IMR-90 (cell line): ENCODE data around the gene HOOK1. TPM values are rescaled to one million over a fixed set of nuclear protein-coding genes. Genes with fewer than 3 reads are reported as not detected.

Source experiments
- ATAC-seq: fragments of 200-7000 bp; cut with Tn5 transposase; 2 replicates; pipeline ENCODE4 v1.9.1; 2020; ENCODE audit warnings: low read depth, mild to moderate bottlenecking, moderate library complexity
- BruUV-seq: library from RNA; stranded (reverse); fragments of 400-500 nt; replicated peaks from 2 replicates; lab custom pipeline; 2021; lab: Mats Ljungman, UMichigan
- CTCF ChIA-PET: fragments of 300-600 bp; formaldehyde crosslinking; extraction: SDS; loops from one replicate; lab custom pipeline; 2021; ENCODE audit warnings: antibody characterized with exemption; lab: Yijun Ruan, JAX
- POLR2A ChIA-PET: fragments of 300-600 bp; sonication (Branson Sonifier 250); formaldehyde crosslinking; loops from one replicate; lab custom pipeline; 2022; ENCODE audit warnings: antibody characterized with exemption; ENCODE audit not compliant: unreplicated experiment; lab: Charles Lee
- DNase-seq: peaks from one replicate; pipeline ENCODE4 v3.0.0; 2013
- H2AFZ ChIP-seq: replicated peaks from 2 replicates; pipeline ENCODE3; 2013; ENCODE audit warnings: low read length, mild to moderate bottlenecking; ENCODE audit not compliant: poor library complexity
- H2AK5ac ChIP-seq: 2 replicates; pipeline ENCODE4 v1.6.1; 2013; ENCODE audit warnings: low read depth, low read length, inconsistent platforms
- H2AK9ac ChIP-seq: replicated peaks from 2 replicates; pipeline ENCODE3; 2013; ENCODE audit warnings: mild to moderate bottlenecking, low read depth, low read length, moderate library complexity; ENCODE audit not compliant: poor library complexity
- H2BK120ac ChIP-seq: 2 replicates; pipeline ENCODE4 v1.6.1; 2013; ENCODE audit warnings: low read depth, low read length, inconsistent platforms
- H2BK15ac ChIP-seq: 3 replicates; pipeline ENCODE4 v1.6.1; 2013; ENCODE audit warnings: low read depth, low read length, inconsistent platforms
- H2BK20ac ChIP-seq: 2 replicates; pipeline ENCODE4 v1.6.1; 2013; ENCODE audit warnings: low read depth, mild to moderate bottlenecking, inconsistent platforms, low read length, moderate library complexity
- H2BK5ac ChIP-seq: 2 replicates; pipeline ENCODE4 v1.6.1; 2013; ENCODE audit warnings: mild to moderate bottlenecking, low read depth, low read length, inconsistent platforms; ENCODE audit not compliant: poor library complexity, severe bottlenecking
- H3K14ac ChIP-seq: replicated peaks from 2 replicates; pipeline ENCODE4 v1.6.1; 2013; ENCODE audit warnings: low read depth, low read length, inconsistent platforms
- H3K18ac ChIP-seq: 2 replicates; pipeline ENCODE4 v1.6.1; 2013; ENCODE audit warnings: low read depth, low read length, control low read depth
- H3K23ac ChIP-seq: 2 replicates; pipeline ENCODE4 v1.6.1; 2013; ENCODE audit warnings: low read depth, low read length, inconsistent platforms
- H3K27ac ChIP-seq: 2 replicates; pipeline ENCODE4 v1.5.1; 2013; ENCODE audit warnings: mild to moderate bottlenecking, control low read depth, low read length; ENCODE audit not compliant: insufficient read depth
- H3K27me3 ChIP-seq: 2 replicates; pipeline ENCODE4 v1.6.1; 2013; ENCODE audit warnings: low read length; ENCODE audit not compliant: control insufficient read depth, insufficient read depth
- H3K36me3 ChIP-seq: 2 replicates; pipeline ENCODE4 v1.6.1; 2013; ENCODE audit warnings: low read length, mixed read lengths; ENCODE audit not compliant: control insufficient read depth, insufficient read depth
- H3K4ac ChIP-seq: 2 replicates; pipeline ENCODE4 v1.6.1; 2013; ENCODE audit warnings: low read depth, low read length, inconsistent platforms
- H3K4me1 ChIP-seq: 2 replicates; pipeline ENCODE4 v1.6.1; 2013; ENCODE audit warnings: low read length, mixed read lengths; ENCODE audit not compliant: control insufficient read depth, insufficient read depth
- H3K4me2 ChIP-seq: 2 replicates; pipeline ENCODE4 v1.6.1; 2013; ENCODE audit warnings: low read depth, mild to moderate bottlenecking, control low read depth, low read length, moderate library complexity
- H3K4me3 ChIP-seq: 2 replicates; pipeline ENCODE4 v1.5.1; 2013; ENCODE audit warnings: low read depth, mild to moderate bottlenecking, control low read depth, low read length, moderate library complexity; ENCODE audit not compliant: insufficient read depth
- H3K56ac ChIP-seq: 2 replicates; pipeline ENCODE4 v1.6.1; 2013; ENCODE audit warnings: low read length, inconsistent platforms; ENCODE audit not compliant: insufficient read depth; ENCODE audit errors: extremely low read depth
- H3K79me1 ChIP-seq, 2 experiments: 2 replicates each; pipeline ENCODE4 v1.6.1; 2013; ENCODE audit warnings: low read length in 2 of 2, inconsistent platforms in 1 of 2, low read depth in 1 of 2
- H3K9ac ChIP-seq: 2 replicates; pipeline ENCODE4 v1.6.1; 2013; ENCODE audit warnings: low read depth, low read length, control low read depth
- H3K9me1 ChIP-seq: 2 replicates; pipeline ENCODE4 v1.6.1; 2013; ENCODE audit warnings: low read length, inconsistent platforms; ENCODE audit not compliant: insufficient read depth
- H3K9me3 ChIP-seq: 2 replicates; pipeline ENCODE4 v1.6.1; 2013; ENCODE audit warnings: low read length; ENCODE audit not compliant: control insufficient read depth, insufficient read depth
- H4K20me1 ChIP-seq: 2 replicates; pipeline ENCODE4 v1.6.1; 2013; ENCODE audit warnings: low read length, inconsistent platforms; ENCODE audit not compliant: insufficient read depth
- H4K5ac ChIP-seq: 2 replicates; pipeline ENCODE4 v1.6.1; 2013; ENCODE audit warnings: mild to moderate bottlenecking, low read depth, low read length, control low read depth
- H4K8ac ChIP-seq, 2 experiments: 2 replicates each; pipeline ENCODE4 v1.6.1; 2013; ENCODE audit warnings: low read depth in 2 of 2, low read length in 2 of 2, control low read depth in 1 of 2, inconsistent platforms in 1 of 2
- H4K91ac ChIP-seq: 2 replicates; pipeline ENCODE4 v1.6.1; 2013; ENCODE audit warnings: low read depth, low read length, inconsistent platforms; ENCODE audit not compliant: insufficient read depth
- BHLHE40 ChIP-seq: fragments of 150-350 bp; IDR thresholded peaks from 2 replicates; pipeline ENCODE4 v1.6.1; 2016; ENCODE audit warnings: mild to moderate bottlenecking, low read depth, low read length
- CEBPB ChIP-seq: IDR thresholded peaks from 2 replicates; pipeline ENCODE4 v1.6.1; 2012; ENCODE audit warnings: low read depth, low read length, improper control_type of control experiment
- CHD1 ChIP-seq: IDR thresholded peaks from 2 replicates; pipeline ENCODE4 v1.6.1; 2012; ENCODE audit warnings: low read depth, low read length, improper control_type of control experiment
- FOS ChIP-seq: fragments of 150-350 bp; IDR thresholded peaks from 2 replicates; pipeline ENCODE4 v1.6.1; 2016; ENCODE audit warnings: low read depth, low read length
- MAFK ChIP-seq: IDR thresholded peaks from 2 replicates; pipeline ENCODE4 v1.6.1; 2012; ENCODE audit warnings: low read depth, low read length, improper control_type of control experiment
- MAZ ChIP-seq: IDR thresholded peaks from 2 replicates; pipeline ENCODE4 v1.6.1; 2012; ENCODE audit warnings: low read depth, mild to moderate bottlenecking, low read length, improper control_type of control experiment, moderate library complexity, borderline replicate concordance
- MXI1 ChIP-seq: IDR thresholded peaks from 2 replicates; pipeline ENCODE4 v1.6.1; 2012; ENCODE audit warnings: low read depth, mild to moderate bottlenecking, low read length, moderate library complexity, borderline replicate concordance
- NFE2L2 ChIP-seq: fragments of 150-350 bp; IDR thresholded peaks from 2 replicates; pipeline ENCODE4 v1.6.1; 2016; ENCODE audit warnings: low read depth, mild to moderate bottlenecking, low read length
- POLR2A ChIP-seq: IDR thresholded peaks from 2 replicates; pipeline ENCODE4 v1.6.1; 2012; ENCODE audit warnings: mild to moderate bottlenecking, low read depth, low read length
- RAD21 ChIP-seq: IDR thresholded peaks from 2 replicates; pipeline ENCODE4 v1.6.1; 2012; ENCODE audit warnings: low read length, improper control_type of control experiment
- RCOR1 ChIP-seq: IDR thresholded peaks from 2 replicates; pipeline ENCODE4 v1.6.1; 2012; ENCODE audit warnings: mild to moderate bottlenecking, low read length, improper control_type of control experiment; ENCODE audit not compliant: insufficient replicate concordance
- RFX5 ChIP-seq: IDR thresholded peaks from 2 replicates; pipeline ENCODE4 v1.8.0; 2012; ENCODE audit warnings: low read depth, mild to moderate bottlenecking, low read length, moderate library complexity
- SMC3 ChIP-seq: fragments of 150-350 bp; IDR thresholded peaks from 2 replicates; pipeline ENCODE4 v1.6.1; 2016; ENCODE audit warnings: low read depth, mild to moderate bottlenecking, antibody characterized with exemption, low read length, moderate library complexity
- WGBS, 2 experiments: methylation state at CpG; one replicate each; pipeline versions ENCODE4 v1.1.5 to v1.1.7; 2013; ENCODE audit warnings: missing lambda C conversion rate in 2 of 2; ENCODE audit not compliant: insufficient read length in 1 of 2; ENCODE audit errors: extremely low coverage in 2 of 2; 5-methylcytosine and 5-hydroxymethylcytosine counted together
- dilution Hi-C: fragments of 300-500 bp; cut with HindIII; formaldehyde crosslinking; loops from one replicate; pipeline ENCODE4 v1.14.3; 2018; ENCODE audit warnings: low sequenced_read_pairs; ENCODE audit not compliant: unreplicated experiment
- in situ Hi-C: fragments of 300-500 bp; cut with MboI; formaldehyde crosslinking; loops from 3 replicates; pipeline ENCODE4 v1.14.3; 2019; ENCODE audit warnings: low sequenced_read_pairs, inconsistent platforms, mixed read lengths
- intact Hi-C: fragments of 100-400 bp; cut with micrococcal nuclease; formaldehyde crosslinking; loops from 2 replicates; pipeline ENCODE4 v1.10.0; 2022
- polyA plus RNA-seq, 3 experiments: library from polyadenylated mRNA; depleted of rRNA; stranded (reverse); fragments of >200 nt; gene quantifications; 2 replicates each; pipeline ENCODE4 v1.2.3, GENCODE V29; 2012; ENCODE audit warnings: low replicate concordance in 1 of 3
- total RNA-seq: library from RNA; depleted of rRNA; stranded (reverse); fragments of >200 nt; gene quantifications from 2 replicates; pipeline ENCODE4 v1.2.3, GENCODE V29; 2012
- TF ChIP-seq, protein P1 (sequence below): conservative IDR thresholded peaks from 2 replicates; pipeline ENCODE4 v1.5.1; 2012; ENCODE audit warnings: mild to moderate bottlenecking, low read depth, low read length, improper control_type of control experiment
- TF ChIP-seq, protein P2 (sequence below): fragments of 150-350 bp; IDR thresholded peaks from 2 replicates; pipeline ENCODE4 v1.6.1; 2016; ENCODE audit warnings: low read depth, mild to moderate bottlenecking, low read length, moderate library complexity, borderline replicate concordance
- TF ChIP-seq, protein P3 (sequence below): fragments of 150-350 bp; IDR thresholded peaks from 2 replicates; pipeline ENCODE4 v1.6.1; 2017; ENCODE audit warnings: mild to moderate bottlenecking, antibody characterized with exemption, low read length, low read depth

Gene HOOK1
- total and polyA plus RNA-seq, 2 of the 4 experiments (the other 2 are of a cell fraction) = not detected

DNA sequence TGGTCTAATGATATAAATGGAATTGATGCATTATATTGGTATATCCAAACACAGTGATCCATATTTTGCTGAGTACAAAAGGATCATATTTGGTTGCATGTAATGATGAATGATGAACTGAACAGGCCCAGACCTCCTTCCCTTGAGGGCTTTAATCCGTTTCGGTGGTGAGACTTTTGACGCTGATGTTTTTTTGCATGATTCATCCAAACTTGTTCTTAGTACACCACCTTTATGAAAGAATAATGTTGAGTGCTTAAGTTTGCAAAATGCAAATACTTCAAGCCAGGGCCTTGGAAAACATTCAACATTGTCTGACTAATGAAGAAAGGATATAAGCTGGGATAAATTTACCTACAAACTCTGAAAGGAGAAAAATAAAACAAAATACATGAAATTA, 19.2 kb downstream of the HOOK1 start:
- no peak overlapping the region for H3K14ac ChIP-seq
- no peak for TF ChIP-seq CEBPB
- TF ChIP-seq FOS = no peak
- TF ChIP-seq NFE2L2 = no peak
- TF ChIP-seq, protein P1, sequence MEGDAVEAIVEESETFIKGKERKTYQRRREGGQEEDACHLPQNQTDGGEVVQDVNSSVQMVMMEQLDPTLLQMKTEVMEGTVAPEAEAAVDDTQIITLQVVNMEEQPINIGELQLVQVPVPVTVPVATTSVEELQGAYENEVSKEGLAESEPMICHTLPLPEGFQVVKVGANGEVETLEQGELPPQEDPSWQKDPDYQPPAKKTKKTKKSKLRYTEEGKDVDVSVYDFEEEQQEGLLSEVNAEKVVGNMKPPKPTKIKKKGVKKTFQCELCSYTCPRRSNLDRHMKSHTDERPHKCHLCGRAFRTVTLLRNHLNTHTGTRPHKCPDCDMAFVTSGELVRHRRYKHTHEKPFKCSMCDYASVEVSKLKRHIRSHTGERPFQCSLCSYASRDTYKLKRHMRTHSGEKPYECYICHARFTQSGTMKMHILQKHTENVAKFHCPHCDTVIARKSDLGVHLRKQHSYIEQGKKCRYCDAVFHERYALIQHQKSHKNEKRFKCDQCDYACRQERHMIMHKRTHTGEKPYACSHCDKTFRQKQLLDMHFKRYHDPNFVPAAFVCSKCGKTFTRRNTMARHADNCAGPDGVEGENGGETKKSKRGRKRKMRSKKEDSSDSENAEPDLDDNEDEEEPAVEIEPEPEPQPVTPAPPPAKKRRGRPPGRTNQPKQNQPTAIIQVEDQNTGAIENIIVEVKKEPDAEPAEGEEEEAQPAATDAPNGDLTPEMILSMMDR = no peak
- no peak for TF ChIP-seq MAFK
- no peak for TF ChIP-seq SMC3
- no peak for TF ChIP-seq CHD1
- TF ChIP-seq RAD21 = no peak
- TF ChIP-seq BHLHE40 = no peak
- TF ChIP-seq MXI1 = no peak
- TF ChIP-seq RFX5 = no peak
- TF ChIP-seq, protein P2, sequence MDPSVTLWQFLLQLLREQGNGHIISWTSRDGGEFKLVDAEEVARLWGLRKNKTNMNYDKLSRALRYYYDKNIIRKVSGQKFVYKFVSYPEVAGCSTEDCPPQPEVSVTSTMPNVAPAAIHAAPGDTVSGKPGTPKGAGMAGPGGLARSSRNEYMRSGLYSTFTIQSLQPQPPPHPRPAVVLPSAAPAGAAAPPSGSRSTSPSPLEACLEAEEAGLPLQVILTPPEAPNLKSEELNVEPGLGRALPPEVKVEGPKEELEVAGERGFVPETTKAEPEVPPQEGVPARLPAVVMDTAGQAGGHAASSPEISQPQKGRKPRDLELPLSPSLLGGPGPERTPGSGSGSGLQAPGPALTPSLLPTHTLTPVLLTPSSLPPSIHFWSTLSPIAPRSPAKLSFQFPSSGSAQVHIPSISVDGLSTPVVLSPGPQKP = no peak
- TF ChIP-seq, protein P3, sequence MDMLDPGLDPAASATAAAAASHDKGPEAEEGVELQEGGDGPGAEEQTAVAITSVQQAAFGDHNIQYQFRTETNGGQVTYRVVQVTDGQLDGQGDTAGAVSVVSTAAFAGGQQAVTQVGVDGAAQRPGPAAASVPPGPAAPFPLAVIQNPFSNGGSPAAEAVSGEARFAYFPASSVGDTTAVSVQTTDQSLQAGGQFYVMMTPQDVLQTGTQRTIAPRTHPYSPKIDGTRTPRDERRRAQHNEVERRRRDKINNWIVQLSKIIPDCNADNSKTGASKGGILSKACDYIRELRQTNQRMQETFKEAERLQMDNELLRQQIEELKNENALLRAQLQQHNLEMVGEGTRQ = no peak
- TF ChIP-seq MAZ = no peak
- TF ChIP-seq RCOR1 = no peak
- no peak for TF ChIP-seq POLR2A
- dilution Hi-C loops (no loop called here), intact Hi-C loops (no loop called here), in situ Hi-C loops (no loop called here)
- no peaks in the 10 kb centered on the region for H3K36me3 ChIP-seq
- no peaks in the 10 kb centered on the region for H3K9me1 ChIP-seq
- no CpG with 5 or more reads among the region's 3 CpGs for WGBS, 2 experiments
- ChIA-PET CTCF (interaction anchor here (1.8 kb wide), 1 partner anchor 14 kb away, joined by 3 read pairs; no protein-coding TSS in a partner anchor), POLR2A (no interaction called here)
- H3K4me3 ChIP-seq = no peak overlapping the region
- no peak overlapping the region for H2AK9ac ChIP-seq
- H3K4ac ChIP-seq = no peak overlapping the region
- H3K18ac ChIP-seq = no peak overlapping the region
- DNase-seq = no peak
- ATAC-seq = no peak
- no peak overlapping the region for H3K4me2 ChIP-seq
- BruUV-seq = no TSS peak
- H4K20me1 ChIP-seq = no peaks in the 10 kb centered on the region
- H2BK120ac ChIP-seq = no peak overlapping the region
- H3K27me3 ChIP-seq = no peaks in the 10 kb centered on the region
- no peak overlapping the region for H4K8ac ChIP-seq
- no peak overlapping the region for H2BK5ac ChIP-seq
- no peak overlapping the region for H3K27ac ChIP-seq
- no peak overlapping the region for H3K56ac ChIP-seq
- no peaks in the 10 kb centered on the region for H3K9me3 ChIP-seq
- no peak overlapping the region for H4K5ac ChIP-seq
- no peak overlapping the region for H2AFZ ChIP-seq
- H4K91ac ChIP-seq = no peak overlapping the region
- H2BK20ac ChIP-seq = no peak overlapping the region
- no peak overlapping the region for H2AK5ac ChIP-seq
- H3K23ac ChIP-seq = no peak overlapping the region
- no peak overlapping the region for H2BK15ac ChIP-seq
- H3K79me1 ChIP-seq = no peaks in the 10 kb centered on the region
- no peaks in the 10 kb centered on the region for H3K4me1 ChIP-seq
- no peak overlapping the region for H3K9ac ChIP-seq
